Activated naive CD4-positive, alpha-beta T cell treated with anti-CD3 and anti-CD28 coated beads for 36 hours (primary cell): Measurements from ENCODE around the gene KIAA1217. TPM values are rescaled to one million over a fixed set of nuclear protein-coding genes. Genes with fewer than 3 reads are reported as not detected.
"Not testable (repeated sequence)": the region's sequence is repeated elsewhere in the genome, so short reads cannot be mapped to it uniquely, and the experiment has no call there.

ENCODE experiments used
- CTCF ChIA-PET: fragments of 350-600 bp; sonication (Branson Sonifier 250); formaldehyde crosslinking; loops from one replicate; lab custom pipeline; 2021; ENCODE audit warnings: antibody characterized with exemption; lab: Charles Lee
- DNase-seq: peaks from one replicate; pipeline ENCODE4 v3.0.0-alpha.2; 2020
- H3K27ac Mint-ChIP-seq: one replicate; pipeline ENCODE4 v1.8.0; 2021; ENCODE audit warnings: mild to moderate bottlenecking, mixed read lengths
- H3K27me3 Mint-ChIP-seq: one replicate; pipeline ENCODE4 v1.8.0; 2021; ENCODE audit warnings: low read depth, mixed read lengths
- H3K36me3 Mint-ChIP-seq: one replicate; pipeline ENCODE4 v1.8.0; 2021; ENCODE audit warnings: low read depth, mixed read lengths
- H3K4me1 Mint-ChIP-seq: one replicate; pipeline ENCODE4 v1.8.0; 2021; ENCODE audit warnings: low read depth, mixed read lengths
- H3K4me3 Mint-ChIP-seq: one replicate; pipeline ENCODE4 v1.8.0; 2021; ENCODE audit warnings: mild to moderate bottlenecking, moderate library complexity, mixed read lengths
- H3K9me3 Mint-ChIP-seq: one replicate; pipeline ENCODE4 v1.8.0; 2021; ENCODE audit warnings: mixed read lengths
- intact Hi-C: fragments of 100-400 bp; cut with micrococcal nuclease; formaldehyde crosslinking; loops from one replicate; pipeline ENCODE4 v1.15.1; 2023
- total RNA-seq, 2 experiments: library from RNA; stranded (reverse); gene quantifications; one replicate each; pipeline ENCODE4 v1.2.3, GENCODE V29; 2021

Gene KIAA1217
- total RNA-seq, 2 experiments from 2014 or later: 0.57 to 0.86 TPM

DNA sequence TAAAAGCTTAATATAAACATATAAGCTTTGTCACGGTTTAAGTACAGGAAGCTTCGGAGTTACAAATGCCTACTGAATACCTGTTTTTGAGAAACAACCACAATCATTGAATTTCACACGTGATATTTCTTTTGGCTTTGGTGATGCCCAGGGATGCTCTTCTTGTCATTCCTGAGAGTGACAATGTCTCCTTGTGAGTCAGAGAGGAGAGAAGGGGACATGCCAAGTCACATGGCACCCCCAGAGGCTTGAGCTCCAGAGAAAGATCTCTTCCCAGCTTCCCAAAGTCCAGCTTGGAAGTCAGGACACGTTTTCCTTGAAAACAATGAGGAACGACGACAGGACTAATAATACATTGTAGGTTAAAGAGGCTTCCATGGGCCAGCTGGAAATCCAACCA lies 272.3 kb downstream of the KIAA1217 start:
- CTCF ChIA-PET: interaction anchor here (0.6 to 1.0 kb wide), 3 partner anchors 19 to 183 kb away, joined by 3 to 4 read pairs (median 4); no protein-coding TSS in a partner anchor
- Mint-ChIP-seq H3K4me1 (peaks cover 3% of the 10 kb centered on the region), H3K27me3 (peaks cover 7% of the 10 kb centered on the region), H3K9me3 (peaks cover 6% of the 10 kb centered on the region), H3K27ac (no peak overlapping the region), H3K4me3 (no peak overlapping the region), H3K36me3 (no peaks in the 10 kb centered on the region)
- no peak for DNase-seq
- intact Hi-C loops: no loop called here

DNA sequence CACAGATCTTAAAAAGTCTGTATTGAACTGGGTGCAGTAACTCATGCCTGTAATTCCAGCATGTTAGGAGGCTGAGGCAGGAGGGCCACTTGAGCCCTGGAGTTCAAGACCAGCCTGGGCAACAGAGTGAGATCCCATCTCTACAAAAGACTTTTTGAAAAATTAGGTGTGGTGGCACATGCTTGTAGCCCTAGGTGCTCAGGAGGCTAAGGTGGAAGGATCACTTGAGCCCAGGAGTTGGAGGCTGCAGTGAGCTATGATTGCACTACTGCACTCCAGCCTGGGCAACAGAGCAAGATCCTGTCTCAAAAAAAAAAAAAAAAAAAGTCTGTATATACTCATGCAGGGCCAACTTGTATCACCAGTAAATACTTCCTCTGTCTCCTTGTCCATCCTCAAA lies 273.8 kb downstream of the KIAA1217 start:
- H3K4me3 Mint-ChIP-seq, CTCF ChIA-PET, H3K27me3 Mint-ChIP-seq, H3K9me3 Mint-ChIP-seq, H3K4me1 Mint-ChIP-seq, H3K27ac Mint-ChIP-seq, DNase-seq, intact Hi-C loops, H3K36me3 Mint-ChIP-seq: not testable (repeated sequence)

DNA sequence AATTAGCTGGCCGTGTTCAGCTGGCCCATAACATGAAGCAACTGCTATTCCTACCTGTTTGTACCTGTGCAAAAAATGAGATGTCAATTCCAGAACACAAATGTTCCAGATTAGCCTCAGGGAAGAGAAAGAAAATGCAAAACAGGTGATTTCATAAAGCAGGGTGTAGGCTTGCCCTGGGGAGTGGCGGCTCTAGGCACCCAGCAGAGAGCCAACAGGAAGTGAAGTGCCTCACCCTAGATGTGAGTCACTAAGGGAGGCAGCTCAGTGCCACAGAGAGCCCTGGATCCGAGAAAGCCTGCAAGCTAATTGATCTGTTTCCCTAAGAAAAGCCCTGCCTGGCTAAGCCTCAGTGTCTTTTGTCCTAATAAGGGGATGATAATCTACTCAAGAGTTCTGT lies 274.8 kb downstream of the KIAA1217 start:
- Mint-ChIP-seq H3K9me3 (peaks cover 6% of the 10 kb centered on the region), H3K27me3 (peaks cover 10% of the 10 kb centered on the region), H3K4me1 (peaks cover 3% of the 10 kb centered on the region), H3K27ac (no peak overlapping the region), H3K36me3 (no peaks in the 10 kb centered on the region), H3K4me3 (no peak overlapping the region)
- peak; percentile 26 for DNase-seq
- CTCF ChIA-PET: no interaction called here
- intact Hi-C loops: no loop called here

DNA sequence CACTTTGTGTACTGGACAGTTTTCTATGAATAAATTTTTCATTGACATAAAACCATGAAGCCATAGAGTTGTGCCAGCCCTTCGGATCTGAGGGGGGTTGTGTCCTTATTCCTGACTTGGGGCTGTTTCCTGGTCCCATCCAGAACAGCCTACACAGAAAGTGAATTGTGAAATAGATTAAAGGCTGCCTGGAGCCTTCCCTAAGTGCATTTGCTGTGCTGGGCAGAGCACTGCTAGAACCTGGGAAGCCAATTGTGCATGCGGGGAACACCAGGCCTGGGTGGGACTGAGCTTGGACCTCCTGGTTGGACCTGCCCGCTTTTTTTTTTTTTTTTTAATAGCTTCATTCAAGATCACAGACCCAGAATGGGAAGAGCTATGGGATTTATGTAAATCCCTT lies 275.8 kb downstream of the KIAA1217 start:
- no peak overlapping the region for H3K4me3 Mint-ChIP-seq
- intact Hi-C loops: no loop called here
- DNase-seq: no peak
- H3K36me3 Mint-ChIP-seq: no peaks in the 10 kb centered on the region
- CTCF ChIA-PET: interaction anchor here (0.6 kb wide), 1 partner anchor 1476 kb away, joined by 3 read pairs; no protein-coding TSS in a partner anchor
- no peak overlapping the region for H3K27ac Mint-ChIP-seq
- H3K27me3 Mint-ChIP-seq: peaks cover 12% of the 10 kb centered on the region
- H3K4me1 Mint-ChIP-seq: peaks cover 3% of the 10 kb centered on the region
- peaks cover 1% of the 10 kb centered on the region for H3K9me3 Mint-ChIP-seq

DNA sequence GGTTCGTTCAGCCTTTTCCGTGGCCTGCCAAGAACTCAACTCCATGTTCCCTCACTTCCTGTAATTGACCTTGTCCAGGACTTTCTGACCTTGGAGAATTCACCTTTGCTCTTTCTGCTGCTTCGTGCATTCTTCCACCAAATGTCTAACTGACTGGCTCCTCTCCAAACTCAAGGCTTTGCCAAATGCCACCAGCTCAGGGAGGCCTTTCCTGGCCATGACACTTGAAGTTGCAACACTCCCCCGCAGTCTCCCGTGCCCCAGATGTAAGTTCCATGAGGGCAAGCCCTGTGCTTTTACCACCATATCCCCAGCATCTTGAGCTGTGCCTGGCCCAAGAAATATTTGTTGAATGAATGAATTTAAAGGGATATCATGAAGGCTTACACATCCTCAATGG lies 276.4 kb downstream of the KIAA1217 start:
- Mint-ChIP-seq H3K4me3 (no peak overlapping the region), H3K4me1 (peaks cover 3% of the 10 kb centered on the region), H3K9me3 (no peaks in the 10 kb centered on the region), H3K27me3 (peaks cover 12% of the 10 kb centered on the region), H3K27ac (no peak overlapping the region), H3K36me3 (no peaks in the 10 kb centered on the region)
- no peak for DNase-seq
- intact Hi-C loops: no loop called here
- CTCF ChIA-PET: interaction anchor here (0.6 kb wide), 1 partner anchor 1477 kb away, joined by 3 read pairs; no protein-coding TSS in a partner anchor

DNA sequence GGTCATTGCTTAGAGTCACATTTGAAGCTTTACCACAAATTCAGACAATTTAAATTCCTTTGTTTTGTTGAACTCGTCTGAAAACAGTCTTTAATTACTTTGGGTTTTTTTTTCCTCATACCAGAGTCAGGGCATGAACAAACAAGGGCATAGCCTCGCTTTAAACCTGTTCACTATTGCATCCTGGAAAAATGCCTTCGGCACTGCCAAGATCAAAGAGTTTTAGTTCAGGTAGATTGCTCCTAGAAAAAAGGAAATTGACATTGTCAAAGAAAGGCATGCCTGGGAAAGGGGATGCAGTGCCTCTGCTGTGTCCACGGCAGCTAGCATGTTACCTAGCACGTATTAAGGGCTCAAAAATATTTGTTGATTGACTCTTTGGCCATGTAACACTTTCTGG lies 279.7 kb downstream of the KIAA1217 start:
- Mint-ChIP-seq H3K27me3 (peaks cover 10% of the 10 kb centered on the region), H3K4me1 (peaks cover 2% of the 10 kb centered on the region), H3K36me3 (no peaks in the 10 kb centered on the region), H3K4me3 (no peak overlapping the region), H3K9me3 (no peaks in the 10 kb centered on the region), H3K27ac (no peak overlapping the region)
- DNase-seq: no peak
- CTCF ChIA-PET: interaction anchor here (0.6 to 1.0 kb wide), 3 partner anchors 236 to 793 kb away, joined by 3 to 5 read pairs (median 4); no protein-coding TSS in a partner anchor
- intact Hi-C loops: no loop called here

DNA sequence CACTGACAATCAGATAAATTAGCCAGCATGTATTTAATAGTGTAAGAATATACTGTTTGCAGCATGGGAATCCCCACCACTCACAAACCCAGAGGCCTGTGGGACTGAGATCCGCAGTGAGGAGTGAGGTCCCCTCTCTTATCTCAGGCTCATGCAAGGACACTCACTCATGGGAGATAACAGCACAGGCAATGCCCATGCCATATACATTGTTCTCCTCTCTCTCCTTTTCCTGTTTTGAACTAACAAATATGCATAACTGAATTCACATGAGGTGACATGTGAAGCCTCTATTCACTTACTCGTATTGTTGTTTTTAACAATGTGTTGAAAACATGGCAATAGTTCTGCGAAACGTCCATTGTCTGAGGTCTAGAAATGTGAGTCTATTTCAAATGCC lies 284.2 kb downstream of the KIAA1217 start:
- H3K4me1 Mint-ChIP-seq: no peaks in the 10 kb centered on the region
- CTCF ChIA-PET: no interaction called here
- no peak overlapping the region for H3K27ac Mint-ChIP-seq
- no peak for DNase-seq
- intact Hi-C loops: no loop called here
- peaks cover 2% of the 10 kb centered on the region for H3K27me3 Mint-ChIP-seq
- no peaks in the 10 kb centered on the region for H3K36me3 Mint-ChIP-seq
- no peaks in the 10 kb centered on the region for H3K9me3 Mint-ChIP-seq
- no peak overlapping the region for H3K4me3 Mint-ChIP-seq

DNA sequence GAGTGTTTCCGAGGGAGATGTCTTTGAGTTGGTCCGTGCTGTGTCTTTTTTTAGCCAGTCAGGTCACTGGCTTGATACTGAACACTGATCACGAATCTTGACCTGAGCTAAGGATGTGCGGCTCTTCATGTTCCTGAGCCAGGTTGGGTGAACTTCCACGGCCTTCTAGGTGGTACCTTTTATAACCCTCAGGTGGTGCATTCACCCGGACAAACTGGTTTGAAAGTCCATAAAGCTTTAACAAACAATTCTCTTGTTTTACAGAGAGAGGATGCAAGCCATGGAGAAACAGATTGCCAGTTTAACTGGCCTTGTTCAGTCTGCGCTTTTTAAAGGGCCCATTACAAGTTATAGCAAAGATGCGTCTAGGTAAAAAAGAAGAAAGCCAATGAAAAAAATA lies 285.3 kb downstream of the KIAA1217 start:
- intact Hi-C loops: no loop called here
- Mint-ChIP-seq H3K27me3 (no peaks in the 10 kb centered on the region), H3K27ac (no peak overlapping the region), H3K9me3 (no peaks in the 10 kb centered on the region), H3K4me1 (no peaks in the 10 kb centered on the region), H3K4me3 (no peak overlapping the region), H3K36me3 (no peaks in the 10 kb centered on the region)
- no peak for DNase-seq
- CTCF ChIA-PET: interaction anchor here (1.4 kb wide), 1 partner anchor 24 kb away, joined by 4 read pairs; no protein-coding TSS in a partner anchor

DNA sequence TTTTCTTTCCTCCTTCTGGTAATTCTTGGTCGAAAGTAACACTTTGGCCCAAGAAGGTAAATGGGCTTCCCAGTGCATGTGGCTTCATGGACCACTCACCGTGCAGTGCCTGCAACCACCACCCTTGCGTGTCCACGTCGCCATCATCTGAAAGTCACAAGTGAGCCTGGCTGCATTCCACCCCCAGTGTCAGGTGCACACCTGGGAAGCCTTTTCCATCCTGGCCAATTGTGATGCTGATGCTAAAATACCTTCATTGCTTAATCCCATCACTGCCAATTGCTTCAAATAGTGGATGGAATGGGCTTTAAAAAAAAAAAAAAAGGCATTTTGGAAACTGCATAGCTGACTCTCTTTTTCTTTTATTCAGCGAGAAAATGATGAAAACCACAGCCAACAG lies 285.8 kb downstream of the KIAA1217 start:
- intact Hi-C loops: no loop called here
- Mint-ChIP-seq H3K27ac (no peak overlapping the region), H3K4me1 (no peaks in the 10 kb centered on the region), H3K4me3 (no peak overlapping the region), H3K9me3 (no peaks in the 10 kb centered on the region), H3K36me3 (no peaks in the 10 kb centered on the region), H3K27me3 (no peaks in the 10 kb centered on the region)
- DNase-seq: no peak
- CTCF ChIA-PET: interaction anchor here (1.4 kb wide), 1 partner anchor 23 kb away, joined by 4 read pairs; no protein-coding TSS in a partner anchor

DNA sequence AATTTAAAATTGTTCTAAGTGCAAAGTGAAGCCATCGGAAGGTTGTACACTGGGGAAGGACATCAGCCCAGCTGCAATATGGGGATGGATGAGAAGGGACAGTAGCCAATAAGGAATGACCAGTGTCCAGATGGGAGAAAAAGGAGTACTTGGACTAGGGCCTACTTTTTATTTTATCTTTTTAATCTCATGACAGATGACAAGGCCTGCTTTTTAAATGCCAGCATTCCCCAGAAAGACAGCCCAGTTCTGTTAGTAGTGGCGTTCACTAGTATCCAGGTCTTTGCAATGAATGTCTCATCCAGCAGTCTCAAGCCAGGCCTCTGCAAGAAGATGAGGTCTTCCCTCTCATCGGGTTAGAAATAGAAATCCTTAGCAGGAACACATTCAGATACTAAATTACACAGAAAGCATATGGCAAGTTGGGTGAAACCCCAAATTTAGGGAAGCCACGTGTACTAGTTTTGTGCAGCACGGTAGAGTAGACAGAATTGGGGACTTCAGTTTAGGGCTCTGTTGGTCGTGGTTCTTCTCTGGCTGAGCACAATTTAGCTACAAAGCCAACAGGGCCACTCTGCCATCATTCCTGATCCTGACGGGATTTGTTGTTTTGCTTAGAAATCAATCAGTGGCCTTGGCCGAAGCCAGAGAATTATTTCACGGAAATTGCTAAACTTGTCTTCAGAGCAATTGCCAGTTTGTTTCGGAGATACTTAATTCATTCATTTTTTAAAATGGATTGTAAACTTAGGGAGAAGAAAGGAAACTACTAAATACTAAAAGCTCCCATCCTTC lies 286.9 kb downstream of the KIAA1217 start:
- DNase-seq: no peak
- intact Hi-C loops: no loop called here
- H3K27me3 Mint-ChIP-seq: no peaks in the 10 kb centered on the region
- H3K4me1 Mint-ChIP-seq: no peaks in the 10 kb centered on the region
- CTCF ChIA-PET: no interaction called here
- H3K27ac Mint-ChIP-seq: no peak overlapping the region
- H3K9me3 Mint-ChIP-seq: no peaks in the 10 kb centered on the region
- H3K4me3 Mint-ChIP-seq: no peak overlapping the region
- no peaks in the 10 kb centered on the region for H3K36me3 Mint-ChIP-seq

DNA sequence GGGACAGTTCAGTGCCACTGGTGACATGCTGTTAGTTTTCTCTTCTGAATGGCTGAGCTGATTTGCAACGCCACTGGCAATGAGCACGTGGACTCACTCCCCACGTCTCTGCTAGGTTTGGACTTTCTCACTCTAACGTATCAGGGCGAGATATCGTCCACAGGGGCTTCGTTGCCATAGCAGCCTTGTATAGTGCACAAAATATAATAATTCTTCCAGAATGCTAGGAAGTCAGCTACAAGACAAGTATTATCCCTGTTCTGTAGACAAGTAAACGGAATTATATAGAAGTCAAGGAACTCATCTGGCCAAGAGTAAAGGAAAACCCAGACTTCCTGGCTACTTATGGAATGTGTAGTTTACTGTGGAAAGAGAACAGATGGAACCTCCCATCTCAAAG lies 288.0 kb downstream of the KIAA1217 start:
- no peak overlapping the region for H3K4me3 Mint-ChIP-seq
- CTCF ChIA-PET: no interaction called here
- no peak for DNase-seq
- no peaks in the 10 kb centered on the region for H3K4me1 Mint-ChIP-seq
- no peaks in the 10 kb centered on the region for H3K27me3 Mint-ChIP-seq
- H3K27ac Mint-ChIP-seq: no peak overlapping the region
- H3K36me3 Mint-ChIP-seq: no peaks in the 10 kb centered on the region
- intact Hi-C loops: no loop called here
- no peaks in the 10 kb centered on the region for H3K9me3 Mint-ChIP-seq

DNA sequence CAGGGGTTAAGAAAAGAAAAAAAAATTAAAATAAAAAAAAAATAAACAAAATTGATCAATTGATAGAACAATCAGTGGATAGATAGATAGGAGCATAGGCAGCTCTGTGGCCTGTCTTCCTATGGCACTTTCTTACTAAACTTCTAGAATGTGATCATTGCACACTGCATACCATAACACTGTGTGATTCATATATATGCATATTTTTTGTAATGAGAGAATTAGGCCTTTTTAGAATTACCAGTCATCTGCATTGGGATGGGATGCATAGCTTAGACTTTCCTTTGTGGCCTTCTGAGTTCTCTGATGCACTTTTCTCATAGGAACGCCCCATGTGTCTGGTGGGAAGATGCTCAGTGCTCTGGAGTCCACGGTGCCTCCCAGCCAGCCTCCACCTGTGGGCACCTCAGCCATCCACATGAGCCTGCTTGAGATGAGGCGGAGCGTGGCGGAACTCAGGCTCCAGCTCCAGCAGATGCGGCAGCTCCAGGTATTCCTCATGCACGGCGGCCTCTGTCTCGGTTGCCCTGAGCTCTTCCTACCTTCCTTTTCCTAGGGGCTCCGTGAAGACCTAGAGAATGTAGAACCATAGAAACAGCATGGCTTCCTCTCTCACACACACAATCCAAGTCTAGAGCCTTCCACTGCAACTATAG lies 292.2 kb downstream of the KIAA1217 start:
- intact Hi-C loops: loop anchor here (5.0 kb wide), 2 partner anchors 304 to 1344 kb away; no protein-coding TSS in a partner anchor
- Mint-ChIP-seq H3K4me1 (no peaks in the 10 kb centered on the region), H3K9me3 (no peaks in the 10 kb centered on the region), H3K4me3 (no peak overlapping the region), H3K27ac (no peak overlapping the region), H3K36me3 (no peaks in the 10 kb centered on the region), H3K27me3 (peaks cover 8% of the 10 kb centered on the region)
- CTCF ChIA-PET: no interaction called here
- no peak for DNase-seq
